BLaER1 (cell line): ENCODE data around the gene PGAM2.
A peak's percentile ranks its signal among the peaks of the same experiment; 100 is the strongest.

Source experiments
- H3K27ac ChIP-seq: shearing (Covaris generic); formaldehyde crosslinking; 2 replicates; pipeline ENCODE4 v1.8.1; 2022
- H3K27me3 ChIP-seq: shearing (Covaris generic); formaldehyde crosslinking; 2 replicates; pipeline ENCODE4 v1.8.1; 2022
- H3K36me3 ChIP-seq: shearing (Covaris generic); formaldehyde crosslinking; 2 replicates; pipeline ENCODE4 v1.8.1; 2022
- H3K4me1 ChIP-seq: shearing (Covaris generic); formaldehyde crosslinking; 2 replicates; pipeline ENCODE4 v1.8.1; 2022
- H3K4me2 ChIP-seq: shearing (Covaris generic); formaldehyde crosslinking; 2 replicates; pipeline ENCODE4 v1.8.1; 2022
- H3K4me3 ChIP-seq: shearing (Covaris generic); formaldehyde crosslinking; 2 replicates; pipeline ENCODE4 v1.8.1; 2022
- H3K9ac ChIP-seq: shearing (Covaris generic); formaldehyde crosslinking; 2 replicates; pipeline ENCODE4 v1.8.1; 2022
- H3K9me3 ChIP-seq: shearing (Covaris generic); formaldehyde crosslinking; 2 replicates; pipeline ENCODE4 v1.8.1; 2022
- H4K20me1 ChIP-seq: shearing (Covaris generic); formaldehyde crosslinking; 2 replicates; pipeline ENCODE4 v1.8.1; 2022
- Cebpa-rat ChIP-seq: shearing (Covaris generic); IDR thresholded peaks from 2 replicates; pipeline ENCODE4 v1.8.1; 2022

PGAM2 gene

DNA sequence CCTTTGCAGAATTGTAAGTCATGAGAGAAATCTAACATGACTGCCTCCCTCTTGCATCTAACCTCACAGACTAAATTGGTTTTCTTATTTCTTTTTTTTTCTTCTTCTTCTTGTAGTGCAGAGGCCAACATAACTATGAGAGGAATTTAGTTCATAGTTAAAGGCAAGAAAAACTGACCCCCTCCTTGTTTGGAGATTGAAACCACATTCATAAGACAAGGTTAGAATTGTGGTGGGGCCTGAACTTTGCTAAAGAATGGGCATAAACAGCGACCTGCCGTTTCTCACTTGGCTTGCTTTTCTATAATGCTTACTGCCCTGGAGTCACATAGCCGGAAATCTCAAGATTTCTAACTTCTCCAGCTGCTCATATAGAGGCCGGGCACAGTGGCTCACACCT is 19.3 kb upstream of the PGAM2 start:
- no peak for TF ChIP-seq Cebpa-rat
- no peak overlapping the region for H3K4me3 ChIP-seq
- H3K36me3 ChIP-seq: peaks cover 12% of the 10 kb centered on the region
- H3K9me3 ChIP-seq: no peaks in the 10 kb centered on the region
- H3K27ac ChIP-seq: no peak overlapping the region
- H4K20me1 ChIP-seq: no peaks in the 10 kb centered on the region; the same call in 1 of the 2 replicates
- H3K4me2 ChIP-seq: no peak overlapping the region
- peaks cover 64% of the 10 kb centered on the region for H3K4me1 ChIP-seq
- H3K27me3 ChIP-seq: no peaks in the 10 kb centered on the region
- no peak overlapping the region for H3K9ac ChIP-seq

DNA sequence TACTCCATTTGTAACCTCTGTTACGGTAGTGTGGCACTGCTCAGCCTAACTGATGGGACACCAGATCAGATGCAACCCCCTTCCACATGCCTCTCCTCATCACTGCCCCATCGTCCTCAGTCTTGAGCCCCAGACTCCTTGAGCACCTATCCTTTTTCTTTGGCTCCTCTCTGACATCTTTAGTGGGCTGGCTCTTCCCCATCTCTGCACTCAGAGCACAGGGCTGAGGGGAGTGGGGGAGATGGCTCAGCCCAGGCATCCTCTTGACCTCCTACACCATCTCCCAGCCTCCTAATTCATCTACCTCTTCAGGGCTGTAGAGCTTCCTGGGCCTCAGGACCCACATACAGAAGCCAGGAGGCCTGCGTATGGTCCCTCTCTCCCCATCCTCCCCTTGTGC is 18.4 kb upstream of the PGAM2 start:
- Histone ChIP-seq H3K9me3 (no peaks in the 10 kb centered on the region), H4K20me1 (peaks cover 5% of the 10 kb centered on the region; the same call in 1 of the 2 replicates), H3K4me1 (peaks cover 71% of the 10 kb centered on the region), H3K4me3 (no peak overlapping the region), H3K27ac (peak overlapping the region; percentile 11; the same call in 1 of the 2 replicates), H3K27me3 (no peaks in the 10 kb centered on the region), H3K36me3 (peaks cover 21% of the 10 kb centered on the region), H3K9ac (peak overlapping the region; percentile 8; the same call in 1 of the 2 replicates), H3K4me2 (peak overlapping the region; percentile 76)
- TF ChIP-seq Cebpa-rat: no peak

- no peaks in the 10 kb centered on the region for H3K9me3 ChIP-seq
- peaks cover 71% of the 10 kb centered on the region for H3K4me1 ChIP-seq
- no peak for TF ChIP-seq Cebpa-rat
- no peaks in the 10 kb centered on the region for H3K27me3 ChIP-seq
- H3K4me3 ChIP-seq: peak overlapping the region; percentile 59
- peaks cover 13% of the 10 kb centered on the region; the same call in 1 of the 2 replicates for H4K20me1 ChIP-seq
- peak overlapping the region; percentile 62 for H3K27ac ChIP-seq
- peaks cover 32% of the 10 kb centered on the region for H3K36me3 ChIP-seq
- peak overlapping the region; percentile 76 for H3K4me2 ChIP-seq
- peak overlapping the region; percentile 76 for H3K9ac ChIP-seq
Measured at GRCh38 chr7:44082541-44083207, 17.3 kb upstream of the PGAM2 start.

- Histone ChIP-seq H3K9ac (peak overlapping the region; percentile 95), H3K27me3 (no peaks in the 10 kb centered on the region), H3K27ac (peak overlapping the region; percentile 96), H3K4me3 (peak overlapping the region; percentile 84), H3K36me3 (peaks cover 46% of the 10 kb centered on the region), H4K20me1 (peaks cover 13% of the 10 kb centered on the region; the same call in 1 of the 2 replicates), H3K4me2 (peak overlapping the region; percentile 80), H3K9me3 (no peaks in the 10 kb centered on the region), H3K4me1 (peaks cover 78% of the 10 kb centered on the region)
- TF ChIP-seq Cebpa-rat: no peak
Measured at GRCh38 chr7:44081266-44081748, 15.9 kb upstream of the PGAM2 start.

- Histone ChIP-seq H3K9me3 (no peaks in the 10 kb centered on the region), H3K4me1 (peaks cover 84% of the 10 kb centered on the region), H3K27me3 (no peaks in the 10 kb centered on the region), H3K4me3 (peak overlapping the region; percentile 84), H4K20me1 (peaks cover 13% of the 10 kb centered on the region; the same call in 1 of the 2 replicates), H3K4me2 (peak overlapping the region; percentile 80), H3K9ac (peak overlapping the region; percentile 95), H3K27ac (peak overlapping the region; percentile 96), H3K36me3 (peaks cover 51% of the 10 kb centered on the region)
- no peak for TF ChIP-seq Cebpa-rat
Measured at GRCh38 chr7:44080686-44081265, 15.4 kb upstream of the PGAM2 start.

GRCh38 chr7:44080118-44080517 is 14.8 kb upstream of the PGAM2 start:
- peak overlapping the region; percentile 84; the same call in 1 of the 2 replicates for H3K4me3 ChIP-seq
- H3K9ac ChIP-seq: peak overlapping the region; percentile 95
- H3K27me3 ChIP-seq: no peaks in the 10 kb centered on the region
- peaks cover 90% of the 10 kb centered on the region for H3K4me1 ChIP-seq
- TF ChIP-seq Cebpa-rat: no peak
- H3K9me3 ChIP-seq: no peaks in the 10 kb centered on the region
- peak overlapping the region; percentile 80 for H3K4me2 ChIP-seq
- peak overlapping the region; percentile 96 for H3K27ac ChIP-seq
- peaks cover 58% of the 10 kb centered on the region for H3K36me3 ChIP-seq
- H4K20me1 ChIP-seq: peaks cover 13% of the 10 kb centered on the region; the same call in 1 of the 2 replicates

- Histone ChIP-seq H3K9ac (peak overlapping the region; percentile 95), H3K27ac (peak overlapping the region; percentile 96), H3K4me3 (peak overlapping the region; percentile 84; the same call in 1 of the 2 replicates), H3K4me2 (peak overlapping the region; percentile 80), H3K9me3 (no peaks in the 10 kb centered on the region), H4K20me1 (peaks cover 13% of the 10 kb centered on the region; the same call in 1 of the 2 replicates), H3K36me3 (peaks cover 64% of the 10 kb centered on the region), H3K27me3 (no peaks in the 10 kb centered on the region), H3K4me1 (peaks cover 90% of the 10 kb centered on the region)
- no peak for TF ChIP-seq Cebpa-rat
Measured at GRCh38 chr7:44079331-44080021, 14.1 kb upstream of the PGAM2 start.

DNA sequence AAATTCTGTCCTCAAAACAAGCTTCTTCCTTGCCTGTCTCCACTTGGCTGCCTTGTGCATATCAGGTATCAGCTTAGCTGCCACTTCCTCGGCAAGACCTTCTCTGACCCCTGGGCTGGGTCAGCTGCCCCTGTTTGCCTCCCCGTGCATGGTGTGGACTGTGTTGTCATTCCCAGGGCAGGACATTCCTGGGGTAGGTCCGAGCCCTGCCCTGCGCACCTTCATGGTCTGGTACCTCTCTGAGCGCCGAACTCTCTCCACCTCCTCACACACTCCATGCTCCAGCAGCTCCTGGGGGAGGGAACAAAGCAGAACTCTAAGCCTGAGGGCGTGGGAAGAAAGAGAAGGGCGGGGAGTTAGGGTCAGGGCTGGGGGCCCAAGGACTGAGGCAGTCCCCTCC is 13.2 kb upstream of the PGAM2 start:
- Histone ChIP-seq H3K4me1 (peaks cover 90% of the 10 kb centered on the region), H3K27me3 (no peaks in the 10 kb centered on the region), H4K20me1 (peaks cover 13% of the 10 kb centered on the region; the same call in 1 of the 2 replicates), H3K4me3 (peak overlapping the region; percentile 84; the same call in 1 of the 2 replicates), H3K9ac (peak overlapping the region; percentile 95), H3K36me3 (peaks cover 73% of the 10 kb centered on the region), H3K9me3 (no peaks in the 10 kb centered on the region), H3K27ac (peak overlapping the region; percentile 96), H3K4me2 (peak overlapping the region; percentile 80)
- no peak for TF ChIP-seq Cebpa-rat

DNA sequence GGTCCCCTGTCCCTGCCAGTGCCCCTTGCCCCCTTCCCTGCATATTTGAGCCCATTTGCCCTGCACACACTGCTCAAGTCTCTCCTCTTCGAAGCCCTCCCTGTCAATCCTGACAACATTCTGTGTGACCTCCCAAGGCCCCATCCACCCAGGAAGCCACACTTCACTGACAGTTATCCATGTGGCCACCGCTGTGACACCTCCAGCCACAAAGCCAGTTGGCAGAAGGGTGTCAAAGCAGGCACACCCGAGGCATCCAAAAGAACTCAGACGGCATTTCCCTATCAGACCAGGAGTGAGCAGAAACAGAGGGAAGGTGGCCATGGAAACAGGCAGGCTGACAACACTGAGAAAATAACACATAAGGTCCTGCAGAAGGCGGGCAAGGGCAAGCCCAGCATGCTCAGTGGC is 12.3 kb upstream of the PGAM2 start:
- Histone ChIP-seq H3K36me3 (peaks cover 82% of the 10 kb centered on the region), H3K4me3 (no peak overlapping the region), H4K20me1 (peaks cover 13% of the 10 kb centered on the region; the same call in 1 of the 2 replicates), H3K27me3 (no peaks in the 10 kb centered on the region), H3K4me2 (peak overlapping the region; percentile 80), H3K9me3 (no peaks in the 10 kb centered on the region), H3K4me1 (peaks cover 91% of the 10 kb centered on the region), H3K27ac (peak overlapping the region; percentile 96), H3K9ac (peak overlapping the region; percentile 95)
- no peak for TF ChIP-seq Cebpa-rat
